ENCODE data around the gene TCEA3.
A peak's percentile ranks its signal among the peaks of the same experiment; 100 is the strongest.

The TCEA3 gene

GRCh38 chr1:23368562-23369334 lies 55.8 kb downstream of the TCEA3 start:
- DNase-seq (ENCODE audit: low read depth, low spot score), result peak; percentile 80

GRCh38 chr1:23367791-23368561 lies 56.6 kb downstream of the TCEA3 start:
- DNase-seq (ENCODE audit: low read depth, low spot score), result peak; percentile 97

- DNase-seq (ENCODE audit: low read depth, low spot score), result no peak
These were observed 57.1 kb downstream of the TCEA3 start for GRCh38 chr1:23367451-23367790.

GRCh38 chr1:23366598-23366997 lies 58.0 kb downstream of the TCEA3 start:
- no peak for DNase-seq (ENCODE audit: low read depth, low spot score)

GRCh38 chr1:23366146-23366545 lies 58.4 kb downstream of the TCEA3 start:
- DNase-seq (ENCODE audit: low read depth, low spot score), result no peak

GRCh38 chr1:23362218-23362713 lies 62.3 kb downstream of the TCEA3 start:
- no peak for DNase-seq (ENCODE audit: low read depth, low spot score)

- DNase-seq (ENCODE audit: low read depth, low spot score), result no peak
These were observed 66.2 kb downstream of the TCEA3 start for GRCh38 chr1:23358310-23358875.

GRCh38 chr1:23357138-23357908 lies 67.2 kb downstream of the TCEA3 start:
- DNase-seq (ENCODE audit: low read depth, low spot score), result no peak

GRCh38 chr1:23356471-23357137 lies 67.9 kb downstream of the TCEA3 start:
- DNase-seq (ENCODE audit: low read depth, low spot score), result no peak

GRCh38 chr1:23354245-23354644 lies 70.3 kb downstream of the TCEA3 start:
- DNase-seq (ENCODE audit: low read depth, low spot score), result no peak

GRCh38 chr1:23352096-23352695 lies 72.4 kb downstream of the TCEA3 start:
- no peak for DNase-seq (ENCODE audit: low read depth, low spot score)

- DNase-seq (ENCODE audit: low read depth, low spot score), result no peak
These were observed 78.6 kb downstream of the TCEA3 start for GRCh38 chr1:23345920-23346319.

GRCh38 chr1:23344987-23345472 lies 79.5 kb downstream of the TCEA3 start:
- no peak for DNase-seq (ENCODE audit: low read depth, low spot score)

GRCh38 chr1:23344111-23344986 lies 80.2 kb downstream of the TCEA3 start, which contains the start of gene HNRNPR:
HNRNPR (minus strand) TSS chr1:23344284; CDS start chr1:23341008, 3,276 bp downstream.
- peak; percentile 100 for DNase-seq (ENCODE audit: low read depth, low spot score)

GRCh38 chr1:23343221-23344110 lies 81.1 kb downstream of the TCEA3 start:
- no peak for DNase-seq (ENCODE audit: low read depth, low spot score)

- no peak for DNase-seq (ENCODE audit: low read depth, low spot score)
These were observed 82.4 kb downstream of the TCEA3 start for GRCh38 chr1:23341931-23342692.

- DNase-seq (ENCODE audit: low read depth, low spot score), result no peak
These were observed 84.9 kb downstream of the TCEA3 start for GRCh38 chr1:23339632-23340031.

- DNase-seq (ENCODE audit: low read depth, low spot score), result no peak
These were observed 86.7 kb downstream of the TCEA3 start for GRCh38 chr1:23337869-23338268.
